HCT116 (cell line): ENCODE results near the gene GJB4.

ENCODE experiments used
- POLR2A ChIP-seq: IDR thresholded peaks from 2 replicates; pipeline ENCODE4 v1.7.0; 2011; ENCODE audit warnings: borderline replicate concordance; ENCODE audit not compliant: insufficient read depth, insufficient read length; ENCODE audit errors: extremely low read depth
- RAD21 ChIP-seq: IDR thresholded peaks from 2 replicates; pipeline ENCODE4 v1.6.1; 2012; ENCODE audit warnings: low read depth, mild to moderate bottlenecking
- SRF ChIP-seq: IDR thresholded peaks from 2 replicates; pipeline ENCODE4 v1.6.1; 2012; ENCODE audit warnings: low read depth
- ZNF274 ChIP-seq: fragments of 200-500 bp; sonication (Bioruptor generic); IDR thresholded peaks from 2 replicates; pipeline ENCODE4 v1.6.1; 2014; ENCODE audit warnings: mild to moderate bottlenecking, low read depth, low read length, inconsistent platforms
- TF ChIP-seq, protein P1 (sequence below), 3 experiments: fragments of 200-600 bp in 1 of 3; sonication (generic) in 1 of 3; IDR thresholded peaks in 2 of 3; conservative IDR thresholded peaks in 1 of 3; 2 replicates each; pipeline ENCODE4 v1.5.1; 2012 to 2017; ENCODE audit warnings: low read depth in 2 of 3, low read length in 2 of 3, antibody characterized with exemption in 1 of 3, borderline replicate concordance in 1 of 3, control low read depth in 1 of 3, mild to moderate bottlenecking in 1 of 3, mixed read lengths in 1 of 3, mixed run types in 1 of 3, moderate library complexity in 1 of 3; ENCODE audit not compliant: insufficient read depth in 1 of 3

DNA sequence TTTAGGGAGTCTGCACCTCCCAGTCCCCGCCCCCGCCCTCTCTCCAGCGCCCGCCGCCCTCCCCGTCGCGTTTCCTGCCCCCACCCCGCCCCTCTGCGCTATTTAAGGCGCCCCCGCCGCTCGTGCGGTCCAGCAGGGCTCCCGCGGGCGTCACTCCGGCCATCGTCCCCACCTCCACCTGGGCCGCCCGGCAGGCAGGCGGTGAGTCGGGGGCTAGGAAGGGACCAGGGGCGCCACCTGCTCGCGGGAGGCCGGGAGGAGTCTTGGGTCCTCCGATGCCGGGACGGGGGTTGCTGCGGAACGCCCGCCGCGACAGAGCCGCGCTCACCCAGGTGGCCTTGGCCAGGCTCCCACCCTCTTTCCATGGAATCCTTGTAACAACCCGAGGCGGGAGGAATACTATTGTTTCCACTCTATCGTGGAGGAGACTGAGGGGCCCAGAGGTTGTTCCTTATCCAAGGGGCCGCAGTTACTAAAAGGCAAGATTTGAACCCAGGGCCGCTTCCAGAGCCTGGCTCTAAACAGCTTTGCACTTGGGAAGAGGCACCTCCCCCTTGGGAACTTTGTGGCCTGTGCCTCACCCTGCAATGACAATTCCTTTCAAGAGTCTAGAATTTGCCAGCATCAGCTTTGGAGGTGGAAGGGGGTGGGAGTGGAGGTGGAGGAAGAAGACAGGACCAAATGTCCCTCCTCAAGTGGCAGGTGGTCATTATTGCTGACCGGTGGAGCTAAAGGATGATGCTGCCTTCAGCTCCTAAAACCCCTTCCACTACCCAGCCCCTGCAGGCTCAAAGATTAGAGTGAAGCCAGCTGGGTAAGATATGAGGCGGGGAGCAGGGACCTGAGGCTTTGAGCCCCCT is 33.6 kb downstream of the GJB4 start, which contains the start of gene GJA4:
- TF ChIP-seq, protein P1, sequence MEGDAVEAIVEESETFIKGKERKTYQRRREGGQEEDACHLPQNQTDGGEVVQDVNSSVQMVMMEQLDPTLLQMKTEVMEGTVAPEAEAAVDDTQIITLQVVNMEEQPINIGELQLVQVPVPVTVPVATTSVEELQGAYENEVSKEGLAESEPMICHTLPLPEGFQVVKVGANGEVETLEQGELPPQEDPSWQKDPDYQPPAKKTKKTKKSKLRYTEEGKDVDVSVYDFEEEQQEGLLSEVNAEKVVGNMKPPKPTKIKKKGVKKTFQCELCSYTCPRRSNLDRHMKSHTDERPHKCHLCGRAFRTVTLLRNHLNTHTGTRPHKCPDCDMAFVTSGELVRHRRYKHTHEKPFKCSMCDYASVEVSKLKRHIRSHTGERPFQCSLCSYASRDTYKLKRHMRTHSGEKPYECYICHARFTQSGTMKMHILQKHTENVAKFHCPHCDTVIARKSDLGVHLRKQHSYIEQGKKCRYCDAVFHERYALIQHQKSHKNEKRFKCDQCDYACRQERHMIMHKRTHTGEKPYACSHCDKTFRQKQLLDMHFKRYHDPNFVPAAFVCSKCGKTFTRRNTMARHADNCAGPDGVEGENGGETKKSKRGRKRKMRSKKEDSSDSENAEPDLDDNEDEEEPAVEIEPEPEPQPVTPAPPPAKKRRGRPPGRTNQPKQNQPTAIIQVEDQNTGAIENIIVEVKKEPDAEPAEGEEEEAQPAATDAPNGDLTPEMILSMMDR (IDR thresholded peaks at IDR 0.05 in 2 of 3, conservative IDR thresholded peaks at IDR 0.05 in 1 of 3; ENCODE audit: borderline replicate concordance in 1 of 3, insufficient read depth in 1 of 3, low read depth in 2 of 3, low read length in 2 of 3) = no peak
- TF ChIP-seq RAD21 = no peak
- TF ChIP-seq SRF = no peak
- TF ChIP-seq ZNF274 = no peak
- TF ChIP-seq POLR2A = no peak
